Panc1 (cell line): Measurements from ENCODE around the gene GCFC2. TPM values are rescaled to one million over a fixed set of nuclear protein-coding genes. Genes with fewer than 3 reads are reported as not detected.

ENCODE experiments used
- ATAC-seq: fragments of 200-7000 bp; cut with Tn5 transposase; 2 replicates; pipeline ENCODE4 v1.9.1; 2020; ENCODE audit warnings: mild to moderate bottlenecking, moderate library complexity
- BruUV-seq: library from RNA; stranded (reverse); fragments of 400-500 nt; replicated peaks from 2 replicates; lab custom pipeline; 2021; lab: Mats Ljungman, UMichigan
- CTCF ChIA-PET: fragments of 300-600 bp; sonication (Branson Sonifier 250); formaldehyde crosslinking; loops from one replicate; lab custom pipeline; 2022; ENCODE audit warnings: antibody characterized with exemption; lab: Charles Lee
- POLR2A ChIA-PET: fragments of 300-600 bp; sonication (Branson Sonifier 250); formaldehyde crosslinking; loops from one replicate; lab custom pipeline; 2022; ENCODE audit warnings: antibody characterized with exemption; lab: Charles Lee
- DNase-seq: peaks from one replicate; pipeline ENCODE4 v3.0.0-alpha.2; 2010; ENCODE audit warnings: low read depth, low spot score
- H3K27ac ChIP-seq: 2 replicates; pipeline ENCODE4 v1.5.1; 2011; ENCODE audit warnings: mild to moderate bottlenecking, low read length, inconsistent platforms
- H3K27me3 ChIP-seq: fragments of 200-500 bp; sonication (Bioruptor generic); 2 replicates; pipeline ENCODE4 v1.6.0; 2014; ENCODE audit warnings: low read length, inconsistent platforms; ENCODE audit not compliant: control insufficient read depth, insufficient read depth
- H3K36me3 ChIP-seq: fragments of 200-500 bp; sonication (Bioruptor generic); 2 replicates; pipeline ENCODE4 v1.5.1; 2014; ENCODE audit warnings: inconsistent platforms, mild to moderate bottlenecking, low read length, moderate library complexity; ENCODE audit not compliant: control insufficient read depth, insufficient read depth
- H3K4me1 ChIP-seq: 2 replicates; pipeline ENCODE4 v1.5.1; 2011; ENCODE audit warnings: inconsistent platforms, mild to moderate bottlenecking, low read length, moderate library complexity; ENCODE audit not compliant: control insufficient read depth, insufficient read depth
- H3K4me3 ChIP-seq, 2 experiments: 2 replicates each; pipeline ENCODE4 v1.5.1; 2011 to 2012; ENCODE audit warnings: low read depth in 2 of 2, low read length in 2 of 2, mild to moderate bottlenecking in 2 of 2, inconsistent platforms in 1 of 2, moderate library complexity in 1 of 2
- H3K9me3 ChIP-seq: fragments of 200-500 bp; sonication (Bioruptor generic); 2 replicates; pipeline ENCODE4 v1.5.1; 2014; ENCODE audit warnings: low read depth, mild to moderate bottlenecking, inconsistent platforms, low read length, moderate library complexity; ENCODE audit not compliant: control insufficient read depth, insufficient read depth
- POLR2AphosphoS5 ChIP-seq: IDR thresholded peaks from 2 replicates; pipeline ENCODE4 v1.6.1; 2012; ENCODE audit warnings: mild to moderate bottlenecking, low read depth, low read length, moderate library complexity
- REST ChIP-seq, 2 experiments: IDR thresholded peaks; 2 replicates each; pipeline ENCODE4 v1.6.1; 2011 to 2012; ENCODE audit warnings: low read depth in 2 of 2, control low read depth in 1 of 2, low read length in 1 of 2, mild to moderate bottlenecking in 1 of 2, moderate library complexity in 1 of 2; ENCODE audit not compliant: insufficient read depth in 1 of 2
- SIN3A ChIP-seq: IDR thresholded peaks from 2 replicates; pipeline ENCODE4 v1.6.1; 2012; ENCODE audit warnings: low read depth, mild to moderate bottlenecking, low read length, moderate library complexity, borderline replicate concordance; ENCODE audit not compliant: insufficient read depth
- TCF7L2 ChIP-seq: IDR thresholded peaks from 2 replicates; pipeline ENCODE4 v1.6.1; 2011; ENCODE audit warnings: mild to moderate bottlenecking, low read depth, low read length, inconsistent platforms
- in situ Hi-C: cut with HindIII; loops from 2 replicates; pipeline ENCODE4 v1.10.0; 2016; ENCODE audit warnings: low sequenced_read_pairs, low pct_unique_long_range_greater_than_20kb
- intact Hi-C: fragments of 100-400 bp; cut with micrococcal nuclease; formaldehyde crosslinking; loops from one replicate; pipeline ENCODE4 v1.10.0; 2022; ENCODE audit not compliant: unreplicated experiment
- total RNA-seq: library from RNA; stranded (reverse); gene quantifications from one replicate; pipeline ENCODE4 v1.2.1, GENCODE V29; 2021; ENCODE audit not compliant: unreplicated experiment
- TF ChIP-seq, protein P1 (sequence below): fragments of 450-650 bp; IDR thresholded peaks from 2 replicates; pipeline ENCODE4 v1.5.1; 2017; ENCODE audit warnings: mild to moderate bottlenecking

The GCFC2 gene
- total RNA-seq, 1 experiment from 2014 or later = 26.3 TPM

DNA sequence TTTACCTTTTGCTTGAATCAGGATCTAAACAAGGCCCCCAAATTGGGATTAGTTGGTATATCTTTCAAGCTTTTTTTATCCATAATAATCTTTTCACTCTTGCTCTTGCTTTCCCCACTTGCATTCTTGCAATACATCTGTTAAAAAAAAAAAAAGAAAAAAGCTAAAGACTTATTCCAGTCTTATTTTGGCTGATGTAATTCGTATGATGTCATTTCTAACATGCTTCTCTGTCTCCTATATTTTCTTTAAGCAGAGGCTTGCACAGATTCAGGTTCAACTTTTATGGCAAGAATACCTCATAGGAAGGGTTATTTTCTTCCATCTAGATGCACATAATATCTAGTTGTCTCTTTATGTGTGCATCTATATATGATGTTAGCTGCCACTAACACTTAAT is 9.8 kb upstream of the GCFC2 start:
- intact Hi-C loops (no loop called here), in situ Hi-C loops (no loop called here)
- H3K27me3 ChIP-seq = peaks cover 2% of the 10 kb centered on the region
- DNase-seq = no peak
- no peak overlapping the region for H3K27ac ChIP-seq
- no peak overlapping the region for H3K4me3 ChIP-seq
- H3K36me3 ChIP-seq = no peaks in the 10 kb centered on the region
- TF ChIP-seq REST (IDR thresholded peaks at IDR 0.05; ENCODE audit: insufficient read depth in 1 of 2, low read depth in 2 of 2, low read length in 1 of 2) (no peak), SIN3A (no peak), TCF7L2 (no peak), POLR2AphosphoS5 (no peak)
- TF ChIP-seq, protein P1, sequence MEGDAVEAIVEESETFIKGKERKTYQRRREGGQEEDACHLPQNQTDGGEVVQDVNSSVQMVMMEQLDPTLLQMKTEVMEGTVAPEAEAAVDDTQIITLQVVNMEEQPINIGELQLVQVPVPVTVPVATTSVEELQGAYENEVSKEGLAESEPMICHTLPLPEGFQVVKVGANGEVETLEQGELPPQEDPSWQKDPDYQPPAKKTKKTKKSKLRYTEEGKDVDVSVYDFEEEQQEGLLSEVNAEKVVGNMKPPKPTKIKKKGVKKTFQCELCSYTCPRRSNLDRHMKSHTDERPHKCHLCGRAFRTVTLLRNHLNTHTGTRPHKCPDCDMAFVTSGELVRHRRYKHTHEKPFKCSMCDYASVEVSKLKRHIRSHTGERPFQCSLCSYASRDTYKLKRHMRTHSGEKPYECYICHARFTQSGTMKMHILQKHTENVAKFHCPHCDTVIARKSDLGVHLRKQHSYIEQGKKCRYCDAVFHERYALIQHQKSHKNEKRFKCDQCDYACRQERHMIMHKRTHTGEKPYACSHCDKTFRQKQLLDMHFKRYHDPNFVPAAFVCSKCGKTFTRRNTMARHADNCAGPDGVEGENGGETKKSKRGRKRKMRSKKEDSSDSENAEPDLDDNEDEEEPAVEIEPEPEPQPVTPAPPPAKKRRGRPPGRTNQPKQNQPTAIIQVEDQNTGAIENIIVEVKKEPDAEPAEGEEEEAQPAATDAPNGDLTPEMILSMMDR = no peak
- CTCF ChIA-PET = no interaction called here
- POLR2A ChIA-PET = interaction anchor here (0.6 kb wide), 1 partner anchor 476 kb away, joined by 3 read pairs; no protein-coding TSS in a partner anchor
- no peaks in the 10 kb centered on the region for H3K4me1 ChIP-seq
- no peaks in the 10 kb centered on the region for H3K9me3 ChIP-seq
- ATAC-seq = no peak
- no TSS peak for BruUV-seq

GRCh38 chr2:75719616-75720015 is 8.9 kb upstream of the GCFC2 start:
- Histone ChIP-seq H3K4me1 (no peaks in the 10 kb centered on the region), H3K27ac (no peak overlapping the region), H3K9me3 (no peaks in the 10 kb centered on the region), H3K4me3 (no peak overlapping the region), H3K36me3 (no peaks in the 10 kb centered on the region), H3K27me3 (peaks cover 2% of the 10 kb centered on the region)
- no peak for ATAC-seq
- no TSS peak for BruUV-seq
- ChIA-PET POLR2A (no interaction called here), CTCF (no interaction called here)
- TF ChIP-seq REST (IDR thresholded peaks at IDR 0.05; ENCODE audit: insufficient read depth in 1 of 2, low read depth in 2 of 2, low read length in 1 of 2) (no peak), TCF7L2 (no peak)
- DNase-seq = no peak
- in situ Hi-C loops = no loop called here
- intact Hi-C loops = no loop called here
